Esophagus squamous epithelium (tissue), 4 donors: ENCODE results near the gene USP46.

ENCODE experiments used
- POLR2A ChIP-seq, 4 donors: fragments of 450-650 bp; IDR thresholded peaks; one replicate each; pipeline ENCODE4 v1.6.1; 2017; ENCODE audit warnings: antibody characterized with exemption in 4 of 4, mild to moderate bottlenecking in 4 of 4, moderate library complexity in 3 of 4
- TF ChIP-seq, protein P1 (sequence below), 6 experiments: fragments of 450-650 bp in 4 of 6; fragments of 200-600 bp in 2 of 6; sonication (generic) in 2 of 6; IDR thresholded peaks; one replicate each; pipeline ENCODE4 v1.5.1; 2016 to 2019; ENCODE audit warnings: antibody characterized with exemption in 6 of 6, mild to moderate bottlenecking in 4 of 6, moderate library complexity in 4 of 6

DNA sequence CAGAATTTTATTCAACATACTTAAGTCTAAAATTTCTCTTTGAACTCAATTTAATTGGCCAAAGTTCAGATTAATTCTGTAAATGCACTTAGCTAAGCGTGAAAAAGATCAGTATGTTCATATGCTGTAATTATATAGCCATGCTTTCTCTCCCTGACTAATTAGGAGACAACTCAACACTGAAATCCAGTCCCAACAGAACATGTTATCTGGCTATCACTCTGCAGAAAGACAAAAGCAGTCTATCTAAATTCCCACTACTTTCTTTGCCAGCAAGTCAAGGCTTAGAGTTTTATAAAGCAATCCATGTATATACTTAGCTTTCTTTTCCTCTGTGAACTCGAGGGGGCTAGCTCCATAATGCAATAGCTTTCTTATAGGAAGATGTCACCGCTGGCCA lies 16.0 kb upstream of the USP46 start:
- TF ChIP-seq, protein P1, sequence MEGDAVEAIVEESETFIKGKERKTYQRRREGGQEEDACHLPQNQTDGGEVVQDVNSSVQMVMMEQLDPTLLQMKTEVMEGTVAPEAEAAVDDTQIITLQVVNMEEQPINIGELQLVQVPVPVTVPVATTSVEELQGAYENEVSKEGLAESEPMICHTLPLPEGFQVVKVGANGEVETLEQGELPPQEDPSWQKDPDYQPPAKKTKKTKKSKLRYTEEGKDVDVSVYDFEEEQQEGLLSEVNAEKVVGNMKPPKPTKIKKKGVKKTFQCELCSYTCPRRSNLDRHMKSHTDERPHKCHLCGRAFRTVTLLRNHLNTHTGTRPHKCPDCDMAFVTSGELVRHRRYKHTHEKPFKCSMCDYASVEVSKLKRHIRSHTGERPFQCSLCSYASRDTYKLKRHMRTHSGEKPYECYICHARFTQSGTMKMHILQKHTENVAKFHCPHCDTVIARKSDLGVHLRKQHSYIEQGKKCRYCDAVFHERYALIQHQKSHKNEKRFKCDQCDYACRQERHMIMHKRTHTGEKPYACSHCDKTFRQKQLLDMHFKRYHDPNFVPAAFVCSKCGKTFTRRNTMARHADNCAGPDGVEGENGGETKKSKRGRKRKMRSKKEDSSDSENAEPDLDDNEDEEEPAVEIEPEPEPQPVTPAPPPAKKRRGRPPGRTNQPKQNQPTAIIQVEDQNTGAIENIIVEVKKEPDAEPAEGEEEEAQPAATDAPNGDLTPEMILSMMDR (IDR thresholded peaks at IDR 0.05): no peak
- TF ChIP-seq POLR2A (IDR thresholded peaks at IDR 0.05): no peak
